Forelimb muscle (tissue), 1 donor: ENCODE measurements around the gene GNG3. TPM values are rescaled to one million over a fixed set of nuclear protein-coding genes. Genes with fewer than 3 reads are reported as not detected.
"Not testable (repeated sequence)": the region's sequence is repeated elsewhere in the genome, so short reads cannot be mapped to it uniquely, and the experiment has no call there.

Experiments
- DNase-seq: peaks from one replicate; pipeline ENCODE4 v3.0.0-alpha.2; 2013; ENCODE audit warnings: low read depth
- polyA plus RNA-seq: library from polyadenylated mRNA; unstranded; fragments of 120-200 nt; gene quantifications from one replicate; pipeline ENCODE4 v1.2.1, GENCODE V29; 2013; ENCODE audit not compliant: insufficient read length

Gene GNG3
- polyA plus RNA-seq, 1 donor = 0.68 TPM

- no peak for DNase-seq
These were observed 9.3 kb downstream of the GNG3 start for GRCh38 chr11:62716816-62717215.

- no peak for DNase-seq
These were observed 12.0 kb downstream of the GNG3 start for GRCh38 chr11:62719302-62719978.

- DNase-seq = no peak
These were observed 14.5 kb downstream of the GNG3 start for GRCh38 chr11:62721994-62722393.

- DNase-seq = no peak
These were observed 16.7 kb downstream of the GNG3 start for GRCh38 chr11:62724171-62724570.

GRCh38 chr11:62725646-62726045 is 18.2 kb downstream of the GNG3 start:
- DNase-seq = no peak

- no peak for DNase-seq
These were observed 18.9 kb downstream of the GNG3 start for GRCh38 chr11:62726156-62726914.

GRCh38 chr11:62726915-62727164 is 19.4 kb downstream of the GNG3 start:
- DNase-seq = no peak

GRCh38 chr11:62727165-62727871 is 19.8 kb downstream of the GNG3 start, which contains the start of gene HNRNPUL2:
HNRNPUL2 (minus strand) TSS chr11:62727457; CDS start chr11:62727156, 301 bp downstream.
- peak; percentile 97 for DNase-seq

GRCh38 chr11:62727872-62728170 is 20.3 kb downstream of the GNG3 start:
- DNase-seq = peak; percentile 97

- no peak for DNase-seq
These were observed 20.9 kb downstream of the GNG3 start, which contains the start of gene TTC9C for GRCh38 chr11:62728171-62728988. TTC9C (plus strand) TSS chr11:62728486; CDS start chr11:62728849, 363 bp downstream.

- not testable (repeated sequence) for DNase-seq
These were observed 22.6 kb downstream of the GNG3 start for GRCh38 chr11:62730076-62730475.

GRCh38 chr11:62732830-62733229 is 25.4 kb downstream of the GNG3 start:
- no peak for DNase-seq

GRCh38 chr11:62737196-62737595 is 29.7 kb downstream of the GNG3 start:
- DNase-seq = no peak

- no peak for DNase-seq
These were observed 40.1 kb downstream of the GNG3 start for GRCh38 chr11:62747475-62748160.

- not testable (repeated sequence) for DNase-seq
These were observed 42.5 kb downstream of the GNG3 start for GRCh38 chr11:62749931-62750330.

- DNase-seq = no peak
These were observed 44.8 kb downstream of the GNG3 start for GRCh38 chr11:62752177-62752785.

GRCh38 chr11:62752994-62753735 is 45.7 kb downstream of the GNG3 start:
- no peak for DNase-seq

GRCh38 chr11:62753736-62754603 is 46.5 kb downstream of the GNG3 start, which contains the start of gene ZBTB3:
ZBTB3 (minus strand) TSS chr11:62754160; CDS start chr11:62753664, 496 bp downstream.
- DNase-seq = peak; percentile 99

GRCh38 chr11:62755086-62755615 is 47.7 kb downstream of the GNG3 start:
- DNase-seq = no peak
